SH-SY5Y (cell line): ENCODE results near the gene CEACAM16.

Experiments
- GATA2 ChIP-seq: IDR thresholded peaks from 2 replicates; pipeline ENCODE4 v1.6.1; 2011; ENCODE audit warnings: mild to moderate bottlenecking, low read depth, low read length
- GATA3 ChIP-seq: IDR thresholded peaks from 2 replicates; pipeline ENCODE4 v1.6.1; 2011; ENCODE audit warnings: low read depth, mild to moderate bottlenecking, low read length, moderate library complexity

CEACAM16 gene

DNA sequence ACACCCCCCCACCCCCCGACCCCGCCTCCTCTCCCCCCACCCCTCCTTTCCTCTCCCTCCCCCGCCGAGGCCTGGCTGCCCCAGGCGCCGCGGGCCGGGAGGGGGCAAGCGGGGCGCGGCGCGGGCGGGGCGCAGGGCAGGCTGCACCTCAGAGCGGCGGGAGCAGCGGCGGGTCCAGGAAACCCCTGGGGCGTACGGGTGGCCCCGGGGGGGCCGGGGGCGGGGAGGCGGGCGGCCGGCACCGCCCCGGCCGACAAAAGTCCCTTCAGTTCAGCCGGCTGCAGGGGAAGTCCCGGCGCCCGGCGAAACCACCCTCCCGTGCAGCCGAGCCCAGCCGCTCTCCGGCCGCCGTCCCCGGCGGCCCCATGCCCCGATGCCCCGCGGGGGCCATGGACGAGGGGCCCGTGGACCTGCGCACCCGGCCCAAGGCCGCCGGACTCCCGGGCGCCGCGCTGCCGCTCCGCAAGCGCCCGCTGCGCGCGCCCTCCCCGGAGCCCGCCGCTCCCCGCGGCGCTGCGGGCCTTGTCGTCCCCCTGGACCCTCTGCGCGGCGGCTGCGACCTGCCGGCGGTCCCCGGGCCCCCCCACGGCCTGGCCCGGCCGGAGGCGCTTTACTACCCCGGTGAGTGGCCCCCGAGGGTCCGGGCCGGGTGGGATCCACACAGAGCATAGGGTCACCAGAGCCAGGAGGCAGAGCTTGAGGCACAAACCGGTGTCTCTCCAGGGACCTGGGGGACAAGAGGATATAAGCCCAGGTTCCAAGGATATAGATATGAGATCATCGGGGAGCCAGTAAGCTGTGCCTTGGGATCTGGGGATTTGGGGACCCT lies 49.7 kb downstream of the CEACAM16 start, which contains the start of gene BCL3:
BCL3 (plus strand) TSS at position 283 of the 829 bp plus-strand sequence; CDS start at position 366, 83 bp downstream.
- no peak for TF ChIP-seq GATA2
- no peak for TF ChIP-seq GATA3

- TF ChIP-seq GATA3 (no peak), GATA2 (no peak)
These were observed 50.3 kb downstream of the CEACAM16 start for GRCh38 chr19:44749292-44749691.

DNA sequence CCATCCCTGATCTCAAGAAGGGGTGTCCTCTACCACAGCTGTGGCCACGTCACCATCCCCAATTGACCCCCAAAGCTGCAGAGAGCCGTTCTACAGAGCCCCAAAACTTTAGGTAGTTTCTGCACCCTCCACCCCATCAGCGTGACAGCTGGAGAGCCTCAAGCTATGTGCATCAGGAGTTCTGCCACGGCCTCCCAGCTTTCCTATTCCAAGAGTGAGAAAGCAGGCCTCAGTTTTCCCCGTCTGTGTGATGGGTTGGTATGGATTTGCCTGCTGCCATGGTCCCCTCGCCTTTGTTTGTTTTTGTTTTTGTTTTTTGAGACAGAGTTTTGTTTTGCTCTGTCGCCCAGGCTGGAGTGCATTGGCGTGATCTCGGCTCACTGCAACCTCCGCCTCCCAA lies 51.0 kb downstream of the CEACAM16 start:
- TF ChIP-seq GATA2 (no peak), GATA3 (no peak)

- TF ChIP-seq GATA3 = no peak
- TF ChIP-seq GATA2 = no peak
These were observed 53.3 kb downstream of the CEACAM16 start for GRCh38 chr19:44752123-44752815.

- no peak for TF ChIP-seq GATA3
- no peak for TF ChIP-seq GATA2
These were observed 54.1 kb downstream of the CEACAM16 start for GRCh38 chr19:44752816-44753625.

DNA sequence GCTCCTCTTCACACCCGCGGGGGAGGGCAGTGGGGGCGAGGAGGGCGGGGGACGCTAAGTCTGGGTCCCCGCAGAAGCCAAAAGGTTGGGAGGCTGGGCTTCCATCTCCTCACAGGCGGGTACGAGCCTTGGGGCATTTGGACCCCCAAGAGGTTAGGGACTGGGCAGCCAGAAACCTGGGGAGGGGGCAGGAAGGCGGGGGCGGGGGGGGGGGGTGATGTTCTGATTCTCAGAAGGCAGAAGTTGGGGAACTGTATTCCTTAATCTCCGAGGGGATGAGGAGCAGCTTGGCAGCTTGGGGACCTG lies 54.6 kb downstream of the CEACAM16 start:
- TF ChIP-seq GATA2 = no peak
- TF ChIP-seq GATA3 = no peak

DNA sequence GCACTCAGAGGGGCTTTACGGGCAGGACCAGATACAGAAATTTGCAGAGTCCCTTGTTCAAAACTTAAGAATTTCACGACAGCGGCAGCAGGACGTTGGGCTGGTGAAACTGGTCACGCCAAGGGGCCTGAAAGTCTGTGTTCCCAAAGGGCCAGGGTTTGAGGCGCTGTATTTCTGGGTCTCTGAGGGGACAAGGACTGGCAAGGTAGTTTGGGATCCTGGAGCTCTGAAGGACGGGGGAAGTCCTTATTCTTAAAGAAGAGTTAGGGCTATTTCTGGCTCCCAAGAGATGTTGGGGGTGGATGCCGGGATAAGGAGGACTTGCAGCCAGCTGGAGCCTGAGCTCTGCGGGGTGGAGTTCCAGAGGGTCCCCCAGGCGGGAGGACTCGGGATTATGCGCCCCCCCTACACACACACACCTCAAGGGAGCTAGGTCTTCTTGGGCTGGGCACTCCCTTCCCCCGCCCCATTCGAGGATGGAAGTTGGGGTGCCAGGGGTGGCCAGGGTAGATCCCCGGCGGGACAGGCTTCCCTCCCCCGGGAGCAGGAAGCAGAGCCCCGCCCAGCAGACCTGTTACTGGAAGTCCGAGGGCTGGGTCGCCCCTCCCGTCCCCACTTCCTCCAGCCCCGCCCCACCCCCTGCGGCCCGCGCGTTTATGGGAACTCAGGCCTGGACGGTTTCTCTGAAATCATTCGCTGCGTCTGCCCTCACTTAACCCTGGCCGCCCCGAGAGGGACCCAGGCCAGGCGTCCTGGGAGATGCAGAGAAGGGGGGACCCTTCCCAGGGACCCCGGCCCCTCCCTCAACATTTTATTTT lies 55.2 kb downstream of the CEACAM16 start:
- no peak for TF ChIP-seq GATA2
- no peak for TF ChIP-seq GATA3

DNA sequence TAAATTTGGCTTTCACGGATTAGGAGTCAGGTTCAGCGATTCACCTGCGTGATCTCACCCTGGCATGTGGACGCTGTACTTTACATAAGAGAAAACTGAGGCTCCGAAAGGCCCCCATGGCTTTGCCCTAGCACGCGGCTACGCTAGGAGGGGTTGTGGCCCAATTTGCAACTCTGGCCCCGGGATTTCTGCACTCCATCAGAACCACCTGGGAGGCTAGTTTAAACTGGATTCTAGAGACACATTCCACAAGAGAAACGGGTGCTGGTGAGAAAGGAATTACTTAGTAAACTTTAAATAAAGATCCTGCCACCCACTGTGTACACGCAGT lies 55.8 kb downstream of the CEACAM16 start:
- TF ChIP-seq GATA2 (no peak), GATA3 (no peak)

GRCh38 chr19:44755219-44755618 lies 56.3 kb downstream of the CEACAM16 start:
- TF ChIP-seq GATA3 (no peak), GATA2 (no peak)

DNA sequence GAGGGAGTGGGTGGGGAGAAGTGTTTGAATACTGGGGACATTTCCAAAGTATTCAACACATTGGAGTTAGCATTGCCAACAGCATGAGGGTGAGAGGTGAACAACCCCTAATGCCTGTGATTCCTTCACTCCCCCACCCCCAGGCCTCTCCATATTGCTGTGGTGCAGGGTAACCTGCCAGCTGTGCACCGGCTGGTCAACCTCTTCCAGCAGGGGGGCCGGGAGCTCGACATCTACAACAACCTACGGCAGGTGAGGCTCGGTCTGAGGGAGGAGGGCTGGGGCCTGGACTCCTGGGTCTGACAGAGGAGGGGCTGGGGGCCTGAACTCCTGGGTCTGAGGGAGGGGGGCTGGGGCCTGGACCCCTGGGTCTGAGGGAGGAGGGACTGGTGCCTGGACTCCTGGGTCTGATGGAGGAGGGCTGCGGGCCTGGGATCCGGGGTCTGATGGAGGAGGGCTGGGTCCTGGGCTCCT lies 57.2 kb downstream of the CEACAM16 start:
- no peak for TF ChIP-seq GATA2

DNA sequence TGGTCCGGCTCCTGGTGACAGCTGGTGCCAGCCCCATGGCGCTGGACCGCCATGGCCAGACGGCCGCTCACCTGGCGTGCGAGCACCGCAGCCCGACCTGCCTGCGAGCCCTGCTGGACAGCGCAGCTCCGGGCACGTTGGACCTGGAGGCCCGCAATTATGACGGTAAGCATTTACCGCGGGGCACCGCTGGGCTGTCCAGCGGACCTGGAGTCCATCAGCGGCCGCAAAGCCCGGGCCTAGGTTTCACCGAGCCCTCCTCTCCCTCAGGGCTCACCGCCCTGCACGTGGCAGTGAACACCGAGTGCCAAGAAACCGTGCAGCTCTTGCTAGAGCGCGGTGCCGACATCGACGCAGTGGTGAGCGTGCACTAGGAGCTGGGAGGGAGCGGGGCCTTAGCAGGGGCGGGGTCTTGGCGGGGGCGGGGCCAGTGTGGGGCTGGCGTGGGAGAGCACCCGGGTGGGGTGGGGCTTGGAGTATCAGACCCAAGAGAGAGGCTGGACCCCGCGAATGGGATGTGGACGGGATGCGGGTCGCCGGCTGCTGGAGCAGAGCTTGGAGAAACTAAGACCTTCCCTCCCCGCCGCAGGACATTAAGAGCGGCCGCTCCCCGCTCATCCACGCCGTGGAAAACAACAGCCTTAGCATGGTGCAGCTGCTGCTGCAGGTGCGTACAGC lies 58.2 kb downstream of the CEACAM16 start:
- TF ChIP-seq GATA3 = no peak
- no peak for TF ChIP-seq GATA2

DNA sequence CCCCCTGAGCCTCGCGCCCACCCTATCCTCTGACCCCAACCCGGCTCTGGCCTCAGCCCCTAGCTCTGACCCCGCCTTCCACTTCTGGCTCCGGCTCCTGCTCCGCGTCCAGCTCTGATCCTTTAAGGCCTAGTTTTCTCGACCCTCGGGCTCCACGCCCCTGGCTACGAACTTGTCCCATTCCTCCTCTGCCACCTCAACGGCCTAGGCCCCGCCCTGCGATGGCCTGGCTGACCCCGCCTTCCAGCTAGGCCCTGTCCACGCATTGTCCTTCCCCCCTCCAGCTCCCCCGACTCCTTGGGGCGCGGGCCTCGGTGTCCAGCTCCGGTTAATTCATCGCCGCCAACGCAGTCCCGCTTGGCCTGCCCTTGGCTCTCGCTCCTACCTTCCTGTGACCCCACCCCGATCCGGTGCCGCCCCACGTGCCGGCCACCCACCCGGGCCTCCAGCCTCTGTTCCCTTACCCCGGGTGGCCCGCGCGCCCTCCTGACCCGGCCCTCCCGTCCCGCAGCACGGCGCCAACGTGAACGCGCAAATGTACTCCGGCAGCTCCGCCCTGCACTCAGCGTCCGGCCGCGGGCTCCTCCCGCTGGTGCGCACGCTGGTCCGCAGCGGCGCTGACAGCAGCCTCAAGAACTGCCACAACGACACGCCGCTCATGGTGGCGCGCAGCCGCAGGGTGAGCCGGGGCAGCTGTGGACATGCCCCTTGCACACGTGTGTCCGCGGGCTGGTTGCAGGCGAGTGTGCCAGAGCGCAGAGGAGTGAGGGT lies 59.0 kb downstream of the CEACAM16 start:
- no peak for TF ChIP-seq GATA3
- no peak for TF ChIP-seq GATA2

DNA sequence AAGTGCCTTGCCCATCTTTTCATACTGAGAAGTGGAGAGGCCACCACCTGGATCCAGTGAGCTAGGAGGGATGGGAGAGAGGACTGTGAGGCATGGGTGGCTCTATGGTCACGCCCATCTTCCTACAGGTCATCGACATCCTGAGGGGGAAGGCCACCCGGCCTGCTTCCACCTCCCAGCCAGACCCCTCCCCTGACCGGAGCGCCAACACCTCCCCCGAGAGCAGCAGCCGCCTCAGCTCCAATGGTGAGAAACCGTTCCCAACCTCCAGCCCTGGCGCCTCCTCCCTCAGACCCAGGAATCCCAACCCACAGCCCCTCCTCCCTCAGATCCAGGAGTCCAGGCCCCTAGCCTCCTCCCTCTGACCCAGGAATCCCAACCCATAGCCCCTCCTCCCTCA lies 59.6 kb downstream of the CEACAM16 start:
- TF ChIP-seq GATA2 (no peak), GATA3 (no peak)

GRCh38 chr19:44759083-44759804 lies 60.3 kb downstream of the CEACAM16 start:
- TF ChIP-seq GATA2 = no peak
- no peak for TF ChIP-seq GATA3
